HFFc6 (cell line): ENCODE results near the gene IFIT1B. TPM values are rescaled to one million over a fixed set of nuclear protein-coding genes. Genes with fewer than 3 reads are reported as not detected.

ENCODE experiments used
- DNase-seq: peaks from one replicate; pipeline ENCODE4 v3.0.0-alpha.2; 2018
- H3K27ac Mint-ChIP-seq: 2 replicates; pipeline ENCODE4 v1.8.0; 2020; ENCODE audit warnings: mild to moderate bottlenecking, mixed read lengths
- H3K27me3 Mint-ChIP-seq: 2 replicates; pipeline ENCODE4 v1.8.0; 2021; ENCODE audit warnings: mild to moderate bottlenecking, moderate library complexity, mixed read lengths; ENCODE audit not compliant: insufficient read depth
- H3K36me3 Mint-ChIP-seq: 2 replicates; pipeline ENCODE4 v1.8.0; 2021; ENCODE audit warnings: low read depth, mixed read lengths
- H3K4me1 Mint-ChIP-seq: 2 replicates; pipeline ENCODE4 v1.8.0; 2020; ENCODE audit warnings: low read depth, mixed read lengths
- H3K4me3 Mint-ChIP-seq: 2 replicates; pipeline ENCODE4 v1.8.0; 2020; ENCODE audit warnings: mild to moderate bottlenecking, moderate library complexity, mixed read lengths
- H3K9me3 Mint-ChIP-seq: 2 replicates; pipeline ENCODE4 v1.8.0; 2020; ENCODE audit warnings: mild to moderate bottlenecking, mixed read lengths
- total RNA-seq, 6 experiments: library from RNA; stranded (reverse); fragmentation: NEBNext Ultra II Directional; extraction: Animal tissue kit (Norgen Biotek cat#: 25700); gene quantifications; 2 replicates in 1 of 6; 3 replicates in 5 of 6; pipeline ENCODE4 v1.2.3, GENCODE V29; 2021
- TF ChIP-seq, protein P1 (sequence below): fragments of 200-600 bp; sonication (generic); IDR thresholded peaks from 2 replicates; pipeline ENCODE4 v1.5.0; 2021; ENCODE audit warnings: antibody characterized with exemption, mild to moderate bottlenecking

The IFIT1B gene
- total RNA-seq, 6 experiments from 2014 or later: not detected

DNA sequence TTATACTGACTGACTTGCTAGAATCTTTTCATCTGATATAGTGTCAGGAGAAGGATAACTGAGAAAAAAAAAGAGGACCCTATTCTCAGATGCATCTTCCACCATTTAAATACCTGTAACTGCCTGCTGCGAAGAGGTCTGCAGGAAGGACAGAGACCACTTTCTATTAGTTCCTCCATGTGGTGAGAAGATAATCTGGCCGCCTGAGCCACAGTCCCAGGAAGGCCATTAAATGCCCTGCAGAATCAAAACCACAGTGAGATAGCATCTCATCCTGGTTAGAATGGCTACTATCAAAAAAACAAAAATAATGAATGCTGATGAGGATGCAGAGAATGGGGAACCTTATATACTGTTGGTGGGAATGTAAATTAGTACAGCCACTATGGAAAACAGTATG, 19.9 kb upstream of the IFIT1B start:
- TF ChIP-seq, protein P1, sequence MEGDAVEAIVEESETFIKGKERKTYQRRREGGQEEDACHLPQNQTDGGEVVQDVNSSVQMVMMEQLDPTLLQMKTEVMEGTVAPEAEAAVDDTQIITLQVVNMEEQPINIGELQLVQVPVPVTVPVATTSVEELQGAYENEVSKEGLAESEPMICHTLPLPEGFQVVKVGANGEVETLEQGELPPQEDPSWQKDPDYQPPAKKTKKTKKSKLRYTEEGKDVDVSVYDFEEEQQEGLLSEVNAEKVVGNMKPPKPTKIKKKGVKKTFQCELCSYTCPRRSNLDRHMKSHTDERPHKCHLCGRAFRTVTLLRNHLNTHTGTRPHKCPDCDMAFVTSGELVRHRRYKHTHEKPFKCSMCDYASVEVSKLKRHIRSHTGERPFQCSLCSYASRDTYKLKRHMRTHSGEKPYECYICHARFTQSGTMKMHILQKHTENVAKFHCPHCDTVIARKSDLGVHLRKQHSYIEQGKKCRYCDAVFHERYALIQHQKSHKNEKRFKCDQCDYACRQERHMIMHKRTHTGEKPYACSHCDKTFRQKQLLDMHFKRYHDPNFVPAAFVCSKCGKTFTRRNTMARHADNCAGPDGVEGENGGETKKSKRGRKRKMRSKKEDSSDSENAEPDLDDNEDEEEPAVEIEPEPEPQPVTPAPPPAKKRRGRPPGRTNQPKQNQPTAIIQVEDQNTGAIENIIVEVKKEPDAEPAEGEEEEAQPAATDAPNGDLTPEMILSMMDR: no peak
- Mint-ChIP-seq H3K27ac (no peak overlapping the region), H3K4me1 (peaks cover 64% of the 10 kb centered on the region), H3K27me3 (no peaks in the 10 kb centered on the region), H3K9me3 (no peaks in the 10 kb centered on the region; the same call in 1 of the 2 replicates), H3K4me3 (no peak overlapping the region), H3K36me3 (peaks cover 9% of the 10 kb centered on the region)
- no peak for DNase-seq

DNA sequence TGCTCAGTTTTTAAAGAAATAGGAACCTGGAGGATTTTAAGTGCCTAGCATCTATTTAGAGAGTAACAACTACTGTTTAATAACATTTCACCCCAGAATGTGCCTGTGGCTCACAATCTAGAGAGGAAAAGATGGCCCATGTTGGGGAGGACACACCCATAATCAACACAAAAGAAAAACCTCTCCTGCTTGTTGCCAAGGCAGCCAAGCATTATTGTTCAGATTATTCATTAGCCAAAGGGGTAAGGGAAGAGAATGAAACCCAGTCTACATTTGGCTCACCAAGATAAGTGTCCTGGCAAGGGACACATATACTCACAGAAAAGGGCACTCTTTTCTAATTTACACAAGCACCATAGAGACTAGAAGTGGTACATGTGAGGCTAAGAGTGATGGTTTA, 17.7 kb upstream of the IFIT1B start:
- Mint-ChIP-seq H3K4me1 (peaks cover 49% of the 10 kb centered on the region), H3K27me3 (peaks cover 2% of the 10 kb centered on the region; the same call in 1 of the 2 replicates), H3K4me3 (no peak overlapping the region), H3K27ac (no peak overlapping the region), H3K9me3 (no peaks in the 10 kb centered on the region), H3K36me3 (no peaks in the 10 kb centered on the region)
- no peak for DNase-seq
- TF ChIP-seq, protein P1: no peak

DNA sequence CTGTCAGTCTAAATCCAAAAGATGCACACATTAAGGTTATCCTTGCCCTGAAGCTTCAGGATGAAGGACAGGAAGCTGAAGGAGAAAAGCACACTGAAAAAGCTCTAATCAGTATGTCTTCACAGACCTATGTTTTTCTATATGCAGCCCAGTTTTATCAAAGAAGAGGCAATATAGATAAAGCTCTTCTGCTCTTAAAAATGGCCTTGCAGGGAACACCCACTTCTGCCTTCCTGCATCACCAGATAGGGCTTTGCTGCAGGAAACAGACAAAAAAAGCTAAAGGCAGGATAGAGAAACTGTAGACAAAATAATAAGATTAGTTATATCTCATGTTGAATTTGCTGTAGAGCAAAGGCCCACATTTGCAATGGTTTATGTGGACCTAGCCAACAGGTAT, 14.9 kb upstream of the IFIT1B start:
- DNase-seq: no peak
- H3K27ac Mint-ChIP-seq: no peak overlapping the region
- TF ChIP-seq, protein P1: no peak
- no peaks in the 10 kb centered on the region for H3K36me3 Mint-ChIP-seq
- peaks cover 29% of the 10 kb centered on the region for H3K4me1 Mint-ChIP-seq
- peaks cover 6% of the 10 kb centered on the region; the same call in 1 of the 2 replicates for H3K9me3 Mint-ChIP-seq
- H3K27me3 Mint-ChIP-seq: peaks cover 2% of the 10 kb centered on the region; the same call in 1 of the 2 replicates
- no peak overlapping the region for H3K4me3 Mint-ChIP-seq

DNA sequence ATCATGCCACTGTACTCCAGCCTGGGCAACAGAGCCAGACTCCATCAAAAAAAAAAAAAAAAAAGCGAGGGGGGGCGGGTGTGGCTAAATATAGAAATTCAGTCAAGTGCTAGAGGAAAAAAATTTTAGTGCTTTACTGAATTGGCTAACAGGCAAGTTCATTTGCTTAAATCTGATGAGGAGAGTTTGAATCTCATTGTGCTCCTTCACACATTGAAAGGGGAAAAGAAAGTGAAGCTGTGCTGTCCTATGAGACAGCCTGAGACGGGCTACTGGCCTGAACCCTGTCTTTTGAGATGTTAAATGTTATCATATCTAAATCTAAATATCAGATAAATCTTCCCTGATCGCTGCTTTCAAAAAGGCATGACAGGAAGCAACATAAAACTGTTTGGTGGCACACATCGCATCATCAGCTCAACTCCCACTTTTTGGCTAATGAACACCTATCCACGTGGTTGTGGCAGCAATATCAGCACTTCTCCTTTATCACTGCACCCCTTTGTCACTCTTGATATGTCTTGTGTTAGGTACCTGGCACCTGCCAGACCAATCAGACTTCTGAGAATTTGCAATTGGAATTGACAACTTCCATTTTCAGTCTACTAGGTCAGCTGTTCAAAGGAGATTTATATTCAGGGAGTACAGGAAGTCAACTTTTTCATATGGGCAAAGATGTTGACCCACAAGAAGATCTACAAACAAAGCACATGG, 14.0 kb upstream of the IFIT1B start:
- DNase-seq: no peak
- Mint-ChIP-seq H3K4me1 (peaks cover 36% of the 10 kb centered on the region), H3K27me3 (peaks cover 2% of the 10 kb centered on the region; the same call in 1 of the 2 replicates), H3K27ac (no peak overlapping the region), H3K4me3 (no peak overlapping the region), H3K9me3 (peaks cover 6% of the 10 kb centered on the region; the same call in 1 of the 2 replicates), H3K36me3 (no peaks in the 10 kb centered on the region)
- TF ChIP-seq, protein P1: no peak

DNA sequence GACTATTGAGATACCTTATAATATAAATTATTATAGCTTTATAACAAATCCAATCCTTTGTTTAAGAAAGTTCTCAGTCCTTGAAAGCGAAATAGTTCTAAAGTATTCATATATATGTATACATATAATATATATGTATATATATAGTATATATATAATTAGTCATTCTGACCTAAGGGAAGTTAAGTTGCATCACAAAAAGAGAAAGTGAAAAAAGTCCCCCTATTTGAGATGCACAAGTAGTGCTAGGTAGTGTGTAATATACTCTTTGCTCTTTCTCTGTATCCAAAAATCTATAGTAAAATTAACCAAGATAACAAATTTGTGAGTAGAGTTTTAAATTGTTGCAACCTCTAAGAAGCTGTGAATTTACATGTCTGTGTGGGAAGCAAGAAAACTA, 13.3 kb upstream of the IFIT1B start:
- peaks cover 42% of the 10 kb centered on the region for H3K4me1 Mint-ChIP-seq
- H3K36me3 Mint-ChIP-seq: no peaks in the 10 kb centered on the region
- no peak overlapping the region for H3K27ac Mint-ChIP-seq
- TF ChIP-seq, protein P1: no peak
- DNase-seq: no peak
- H3K4me3 Mint-ChIP-seq: no peak overlapping the region
- H3K27me3 Mint-ChIP-seq: peaks cover 2% of the 10 kb centered on the region; the same call in 1 of the 2 replicates
- H3K9me3 Mint-ChIP-seq: peaks cover 6% of the 10 kb centered on the region; the same call in 1 of the 2 replicates
